ENCODE data around the gene CPLX3.

Gene CPLX3

GRCh38 chr15:74839526-74840395 is 13.3 kb downstream of the CPLX3 start:
- peaks cover 13% of the 10 kb centered on the region for H3K4me1 ChIP-seq (ENCODE audit: control insufficient read depth, insufficient read depth, low read length, unreplicated experiment)
- no peak overlapping the region for H3K27ac ChIP-seq (ENCODE audit: low read depth, low read length)
- H3K36me3 ChIP-seq (ENCODE audit: insufficient read depth, low read length) = no peaks in the 10 kb centered on the region
- H2AFZ ChIP-seq (ENCODE audit: low read length, unreplicated experiment) = no peak overlapping the region
- H3K79me2 ChIP-seq (ENCODE audit: control insufficient read depth, insufficient read depth, low read length, unreplicated experiment) = peaks cover 6% of the 10 kb centered on the region
- H3K27me3 ChIP-seq (ENCODE audit: insufficient read depth, low read length) = no peaks in the 10 kb centered on the region
- H3K4me3 ChIP-seq (ENCODE audit: low read depth, low read length) = no peak overlapping the region

- Histone ChIP-seq H3K27me3 (ENCODE audit: insufficient read depth, low read length) (no peaks in the 10 kb centered on the region), H3K79me2 (ENCODE audit: control insufficient read depth, insufficient read depth, low read length, unreplicated experiment) (peaks cover 6% of the 10 kb centered on the region), H3K4me3 (ENCODE audit: low read depth, low read length) (no peak overlapping the region; the same call in 1 of the 2 replicates), H3K4me1 (ENCODE audit: control insufficient read depth, insufficient read depth, low read length, unreplicated experiment) (peaks cover 13% of the 10 kb centered on the region), H3K27ac (ENCODE audit: low read depth, low read length) (no peak overlapping the region), H2AFZ (ENCODE audit: low read length, unreplicated experiment) (no peak overlapping the region), H3K36me3 (ENCODE audit: insufficient read depth, low read length) (no peaks in the 10 kb centered on the region)
Measured at GRCh38 chr15:74840851-74841775, 14.7 kb downstream of the CPLX3 start.

GRCh38 chr15:74841891-74842373 is 15.5 kb downstream of the CPLX3 start:
- Histone ChIP-seq H3K27me3 (ENCODE audit: insufficient read depth, low read length) (no peaks in the 10 kb centered on the region), H3K4me3 (ENCODE audit: low read depth, low read length) (peak overlapping the region; percentile 100), H3K4me1 (ENCODE audit: control insufficient read depth, insufficient read depth, low read length, unreplicated experiment) (peaks cover 13% of the 10 kb centered on the region), H3K27ac (ENCODE audit: low read depth, low read length) (no peak overlapping the region), H3K36me3 (ENCODE audit: insufficient read depth, low read length) (no peaks in the 10 kb centered on the region), H3K79me2 (ENCODE audit: control insufficient read depth, insufficient read depth, low read length, unreplicated experiment) (peaks cover 6% of the 10 kb centered on the region), H2AFZ (ENCODE audit: low read length, unreplicated experiment) (no peak overlapping the region)

- H3K79me2 ChIP-seq (ENCODE audit: control insufficient read depth, insufficient read depth, low read length, unreplicated experiment) = peaks cover 6% of the 10 kb centered on the region
- no peaks in the 10 kb centered on the region for H3K27me3 ChIP-seq (ENCODE audit: insufficient read depth, low read length)
- H3K36me3 ChIP-seq (ENCODE audit: insufficient read depth, low read length) = no peaks in the 10 kb centered on the region
- peak within 1 kb of the TSS; percentile 81 for H2AFZ ChIP-seq (ENCODE audit: low read length, unreplicated experiment)
- H3K4me1 ChIP-seq (ENCODE audit: control insufficient read depth, insufficient read depth, low read length, unreplicated experiment) = peaks cover 13% of the 10 kb centered on the region
- H3K27ac ChIP-seq (ENCODE audit: low read depth, low read length) = peak within 1 kb of the TSS; percentile 67
- peak within 1 kb of the TSS; percentile 100 for H3K4me3 ChIP-seq (ENCODE audit: low read depth, low read length)
Measured at GRCh38 chr15:74842581-74843444, 16.4 kb downstream of the CPLX3 start, which contains the start of gene ULK3. ULK3 (minus strand) TSS chr15:74843156; CDS start chr15:74843105, 51 bp downstream.

- Histone ChIP-seq H3K36me3 (ENCODE audit: insufficient read depth, low read length) (no peaks in the 10 kb centered on the region), H3K4me3 (ENCODE audit: low read depth, low read length) (peak overlapping the region; percentile 100), H3K79me2 (ENCODE audit: control insufficient read depth, insufficient read depth, low read length, unreplicated experiment) (peaks cover 6% of the 10 kb centered on the region), H2AFZ (ENCODE audit: low read length, unreplicated experiment) (peak overlapping the region; percentile 75), H3K27ac (ENCODE audit: low read depth, low read length) (peak overlapping the region; percentile 67), H3K4me1 (ENCODE audit: control insufficient read depth, insufficient read depth, low read length, unreplicated experiment) (peaks cover 13% of the 10 kb centered on the region), H3K27me3 (ENCODE audit: insufficient read depth, low read length) (no peaks in the 10 kb centered on the region)
Measured at GRCh38 chr15:74843445-74843828, 17.0 kb downstream of the CPLX3 start.

- Histone ChIP-seq H3K4me1 (ENCODE audit: control insufficient read depth, insufficient read depth, low read length, unreplicated experiment) (peaks cover 13% of the 10 kb centered on the region), H3K27ac (ENCODE audit: low read depth, low read length) (peak overlapping the region; percentile 67), H3K79me2 (ENCODE audit: control insufficient read depth, insufficient read depth, low read length, unreplicated experiment) (peaks cover 6% of the 10 kb centered on the region), H2AFZ (ENCODE audit: low read length, unreplicated experiment) (peak overlapping the region; percentile 75), H3K36me3 (ENCODE audit: insufficient read depth, low read length) (no peaks in the 10 kb centered on the region), H3K27me3 (ENCODE audit: insufficient read depth, low read length) (no peaks in the 10 kb centered on the region), H3K4me3 (ENCODE audit: low read depth, low read length) (peak overlapping the region; percentile 100)
Measured at GRCh38 chr15:74843891-74844299, 17.5 kb downstream of the CPLX3 start.

GRCh38 chr15:74844319-74845207 is 18.1 kb downstream of the CPLX3 start:
- Histone ChIP-seq H3K79me2 (ENCODE audit: control insufficient read depth, insufficient read depth, low read length, unreplicated experiment) (peaks cover 6% of the 10 kb centered on the region), H3K4me1 (ENCODE audit: control insufficient read depth, insufficient read depth, low read length, unreplicated experiment) (peaks cover 13% of the 10 kb centered on the region), H3K27me3 (ENCODE audit: insufficient read depth, low read length) (no peaks in the 10 kb centered on the region), H2AFZ (ENCODE audit: low read length, unreplicated experiment) (no peak overlapping the region), H3K4me3 (ENCODE audit: low read depth, low read length) (no peak overlapping the region), H3K27ac (ENCODE audit: low read depth, low read length) (no peak overlapping the region), H3K36me3 (ENCODE audit: insufficient read depth, low read length) (no peaks in the 10 kb centered on the region)

GRCh38 chr15:74845208-74845568 is 18.8 kb downstream of the CPLX3 start:
- H3K4me1 ChIP-seq (ENCODE audit: control insufficient read depth, insufficient read depth, low read length, unreplicated experiment) = peaks cover 13% of the 10 kb centered on the region
- no peaks in the 10 kb centered on the region for H3K36me3 ChIP-seq (ENCODE audit: insufficient read depth, low read length)
- H3K27ac ChIP-seq (ENCODE audit: low read depth, low read length) = no peak overlapping the region
- H3K79me2 ChIP-seq (ENCODE audit: control insufficient read depth, insufficient read depth, low read length, unreplicated experiment) = peaks cover 6% of the 10 kb centered on the region
- no peak overlapping the region for H2AFZ ChIP-seq (ENCODE audit: low read length, unreplicated experiment)
- no peaks in the 10 kb centered on the region for H3K27me3 ChIP-seq (ENCODE audit: insufficient read depth, low read length)
- H3K4me3 ChIP-seq (ENCODE audit: low read depth, low read length) = no peak overlapping the region

GRCh38 chr15:74845581-74845980 is 19.2 kb downstream of the CPLX3 start:
- H3K27ac ChIP-seq (ENCODE audit: low read depth, low read length) = no peak overlapping the region
- peaks cover 6% of the 10 kb centered on the region for H3K79me2 ChIP-seq (ENCODE audit: control insufficient read depth, insufficient read depth, low read length, unreplicated experiment)
- no peak overlapping the region for H2AFZ ChIP-seq (ENCODE audit: low read length, unreplicated experiment)
- H3K36me3 ChIP-seq (ENCODE audit: insufficient read depth, low read length) = no peaks in the 10 kb centered on the region
- H3K4me1 ChIP-seq (ENCODE audit: control insufficient read depth, insufficient read depth, low read length, unreplicated experiment) = peaks cover 13% of the 10 kb centered on the region
- no peak overlapping the region for H3K4me3 ChIP-seq (ENCODE audit: low read depth, low read length)
- H3K27me3 ChIP-seq (ENCODE audit: insufficient read depth, low read length) = no peaks in the 10 kb centered on the region
